GM12878 (cell line): Measurements from ENCODE around the gene PHC2. TPM values are rescaled to one million over a fixed set of nuclear protein-coding genes. Genes with fewer than 3 reads are reported as not detected.

Source experiments
- BACH1 ChIP-seq: fragments of 450-650 bp; IDR thresholded peaks from 2 replicates; pipeline ENCODE4 v1.6.1; 2017; ENCODE audit warnings: mild to moderate bottlenecking, borderline replicate concordance
- BCL3 ChIP-seq: IDR thresholded peaks from 2 replicates; pipeline ENCODE4 v1.6.1; 2011; ENCODE audit warnings: borderline replicate concordance, low read depth, mild to moderate bottlenecking, moderate library complexity, low read length; ENCODE audit not compliant: insufficient read depth, poor library complexity, severe bottlenecking
- BMI1 ChIP-seq: fragments of 450-650 bp; IDR thresholded peaks from 2 replicates; pipeline ENCODE4 v1.6.1; 2016; ENCODE audit warnings: mild to moderate bottlenecking, moderate library complexity, borderline replicate concordance
- CHD2 ChIP-seq: IDR thresholded peaks from 2 replicates; pipeline ENCODE4 v1.6.1; 2011; ENCODE audit warnings: low read depth, low read length, improper control_type of control experiment, borderline replicate concordance
- ELK1 ChIP-seq: IDR thresholded peaks from 2 replicates; pipeline ENCODE4 v1.6.1; 2012; ENCODE audit warnings: low read depth, low read length, improper control_type of control experiment
- GABPA ChIP-seq: IDR thresholded peaks from 2 replicates; pipeline ENCODE4 v1.6.1; 2014; ENCODE audit warnings: antibody characterized with exemption, low read depth, mild to moderate bottlenecking, inconsistent platforms
- IRF4 ChIP-seq: IDR thresholded peaks from 2 replicates; pipeline ENCODE4 v1.6.1; 2011; ENCODE audit warnings: low read depth, low read length
- KDM1A ChIP-seq: fragments of 200-600 bp; sonication (generic); IDR thresholded peaks from 2 replicates; pipeline ENCODE4 v1.6.1; 2016; ENCODE audit warnings: borderline replicate concordance
- MEF2A ChIP-seq: IDR thresholded peaks from 2 replicates; pipeline ENCODE4 v1.6.1; 2011; ENCODE audit warnings: low read depth, mild to moderate bottlenecking, low read length, moderate library complexity; ENCODE audit not compliant: insufficient read depth
- MEF2B ChIP-seq: fragments of 450-650 bp; IDR thresholded peaks from 2 replicates; pipeline ENCODE4 v1.6.1; 2018; ENCODE audit warnings: mild to moderate bottlenecking, moderate library complexity; ENCODE audit not compliant: partially characterized antibody, poor library complexity, severe bottlenecking
- MLLT1 ChIP-seq: fragments of 450-650 bp; IDR thresholded peaks from 2 replicates; pipeline ENCODE4 v1.6.1; 2016; ENCODE audit warnings: mild to moderate bottlenecking
- NKRF ChIP-seq: fragments of 450-650 bp; conservative IDR thresholded peaks from 2 replicates; pipeline ENCODE4 v1.6.1; 2017; ENCODE audit warnings: mild to moderate bottlenecking, moderate library complexity
- NRF1 ChIP-seq: conservative IDR thresholded peaks from 2 replicates; pipeline ENCODE4 v1.6.1; 2011; ENCODE audit warnings: mild to moderate bottlenecking, low read depth, low read length, improper control_type of control experiment
- PML ChIP-seq: IDR thresholded peaks from 2 replicates; pipeline ENCODE4 v1.6.1; 2012; ENCODE audit warnings: low read length, inconsistent platforms
- POLR2A ChIP-seq: IDR thresholded peaks from 2 replicates; pipeline ENCODE4 v1.6.1; 2011; ENCODE audit warnings: low read depth, mild to moderate bottlenecking, low read length
- POU2F2 ChIP-seq: IDR thresholded peaks from 3 replicates; pipeline ENCODE4 v1.6.1; 2011; ENCODE audit warnings: low read depth, mild to moderate bottlenecking, low read length, borderline replicate concordance
- RB1 ChIP-seq: fragments of 450-650 bp; formaldehyde crosslinking; IDR thresholded peaks from 2 replicates; pipeline ENCODE4 v1.6.1; 2017; ENCODE audit warnings: mild to moderate bottlenecking, borderline replicate concordance
- RUNX3 ChIP-seq: IDR thresholded peaks from 2 replicates; pipeline ENCODE4 v1.6.1; 2012; ENCODE audit warnings: low read length, inconsistent platforms
- SKIL ChIP-seq: fragments of 450-650 bp; IDR thresholded peaks from 2 replicates; pipeline ENCODE4 v1.6.1; 2017; ENCODE audit warnings: mild to moderate bottlenecking, low read depth, inconsistent platforms; ENCODE audit not compliant: poor library complexity, severe bottlenecking
- TCF7 ChIP-seq: IDR thresholded peaks from 2 replicates; pipeline ENCODE4 v1.6.1; 2014; ENCODE audit warnings: antibody characterized with exemption, borderline replicate concordance
- YBX1 ChIP-seq: fragments of 450-650 bp; IDR thresholded peaks from 2 replicates; pipeline ENCODE4 v1.6.1; 2016; ENCODE audit warnings: antibody characterized with exemption
- YY1 ChIP-seq: IDR thresholded peaks from 2 replicates; pipeline ENCODE4 v1.6.1; 2011; ENCODE audit warnings: low read depth, mild to moderate bottlenecking, low read length
- polyA plus RNA-seq, 11 experiments: library from polyadenylated mRNA; depleted of rRNA in 4 of 11; unstranded in 6 of 11; stranded (reverse) in 5 of 11; fragments of >200 nt; fragmentation: Nextera tagmentation in 4 of 11; fragmentation: Illumina TruSeq in 1 of 11; extraction: Ambion mirVana in 4 of 11; extraction: Trizol in 1 of 11; gene quantifications; 1 replicate in 1 of 11; 2 replicates in 10 of 11; pipeline versions ENCODE4 v1.2.1 to v1.2.3, GENCODE V29; 2011 to 2016; ENCODE audit warnings: inconsistent platforms in 2 of 11, missing spikeins in 2 of 11, low read depth in 1 of 11
- total RNA-seq, 4 experiments: library from RNA; depleted of rRNA in 3 of 4; stranded (reverse); fragments of >200 nt in 3 of 4; fragmentation: Illumina TruSeq in 1 of 4; extraction: Trizol in 1 of 4; gene quantifications; 2 replicates each; pipeline versions ENCODE4 v1.2.1 to v1.2.3, GENCODE V29; 2013 to 2021

PHC2 gene
- total and polyA plus RNA-seq, 10 of the 15 experiments (the other 5 are each of a cell fraction or from before 2014, with no cell fraction given): 2.0 to 35.9 (median 16.4) TPM

GRCh38 chr1:33430692-33431593 is at the start of gene PHC2 (continued):
- TF ChIP-seq GABPA: no peak
- TF ChIP-seq YY1: no peak
- TF ChIP-seq MEF2B: no peak
- TF ChIP-seq BMI1: no peak
- TF ChIP-seq CHD2: 0 out of 2 replicates have a peak, but pooled peaks have one; percentile 18
- TF ChIP-seq IRF4: no peak
- no peak for TF ChIP-seq BCL3
- TF ChIP-seq ELK1: no peak
- no peak for TF ChIP-seq YBX1
- no peak for TF ChIP-seq TCF7
- TF ChIP-seq POLR2A: no peak
- peak; percentile 88; the same call in 2 of the 3 replicates for TF ChIP-seq POU2F2
- no peak for TF ChIP-seq NRF1
- TF ChIP-seq RUNX3: no peak
- TF ChIP-seq MEF2A: no peak
- no peak for TF ChIP-seq MLLT1
- TF ChIP-seq BACH1: no peak
- TF ChIP-seq PML: no peak
- no peak for TF ChIP-seq NKRF
- TF ChIP-seq RB1: 0 out of 2 replicates have a peak, but pooled peaks have one; percentile 20
- no peak for TF ChIP-seq SKIL
- TF ChIP-seq KDM1A: no peak
